NCI-H2081 treated with DMSO at 0.1 percent for 48 hours (cell line): ENCODE data around the gene PARP11.

Experiments
- DNase-seq: peaks from one replicate; lab custom pipeline; 2025; lab: John Stamatoyannopoulos, UW

PARP11 gene

GRCh38 chr12:3821441-3821840 lies 51.8 kb downstream of the PARP11 start:
- no peak for DNase-seq

- no peak for DNase-seq
Observed at GRCh38 chr12:3820122-3820521, 53.1 kb downstream of the PARP11 start.

GRCh38 chr12:3816266-3816665 lies 56.9 kb downstream of the PARP11 start:
- DNase-seq: no peak

GRCh38 chr12:3815094-3815766 lies 58.0 kb downstream of the PARP11 start:
- no peak for DNase-seq

GRCh38 chr12:3810540-3810939 lies 62.7 kb downstream of the PARP11 start:
- DNase-seq: no peak

- DNase-seq: no peak
Observed at GRCh38 chr12:3810016-3810370, 63.2 kb downstream of the PARP11 start.

- no peak for DNase-seq
Observed at GRCh38 chr12:3809357-3810015, 63.7 kb downstream of the PARP11 start.

- no peak for DNase-seq
Observed at GRCh38 chr12:3805077-3805476, 68.1 kb downstream of the PARP11 start.

GRCh38 chr12:3803865-3804472 lies 69.2 kb downstream of the PARP11 start:
- DNase-seq: peak; percentile 12

GRCh38 chr12:3802721-3803120 lies 70.5 kb downstream of the PARP11 start:
- DNase-seq: no peak

- DNase-seq: no peak
Observed at GRCh38 chr12:3797531-3798048, 75.6 kb downstream of the PARP11 start.

GRCh38 chr12:3795492-3796133 lies 77.6 kb downstream of the PARP11 start:
- peak; percentile 61 for DNase-seq

- no peak for DNase-seq
Observed at GRCh38 chr12:3795066-3795465, 78.1 kb downstream of the PARP11 start.

GRCh38 chr12:3792623-3793288 lies 80.4 kb downstream of the PARP11 start:
- no peak for DNase-seq

- DNase-seq: no peak
Observed at GRCh38 chr12:3791256-3791874, 81.8 kb downstream of the PARP11 start.

GRCh38 chr12:3790642-3791041 lies 82.6 kb downstream of the PARP11 start:
- DNase-seq: no peak

- no peak for DNase-seq
Observed at GRCh38 chr12:3789838-3790237, 83.4 kb downstream of the PARP11 start.

- DNase-seq: peak; percentile 39
Observed at GRCh38 chr12:3777206-3777809, 95.9 kb downstream of the PARP11 start.

GRCh38 chr12:3775385-3776035 lies 97.7 kb downstream of the PARP11 start:
- DNase-seq: no peak

- DNase-seq: no peak
Observed at GRCh38 chr12:3772380-3772779, 100.8 kb downstream of the PARP11 start.

GRCh38 chr12:3771853-3772252 lies 101.3 kb downstream of the PARP11 start:
- DNase-seq: no peak
